ENCODE measurements around the gene IGFL4.

Gene IGFL4

GRCh38 chr19:45994456-45994997, 46.3 kb downstream of the IGFL4 start:
- no peak for DNase-seq (ENCODE audit: low spot score)

- no peak for DNase-seq (ENCODE audit: low spot score)
Measured at GRCh38 chr19:45990113-45990728, 50.6 kb downstream of the IGFL4 start.

Data from hematopoietic multipotent progenitor cell treated with erythropoietin and hydrocortisone succinate and interleukin-3 and kit ligand, for 15 days (in vitro differentiated cells).